HG02759 (cell line): ENCODE data around the gene HDAC10.

ENCODE experiments used
- ATAC-seq: cut with Tn5 transposase; IDR thresholded peaks from one replicate; pipeline ENCODE4 v1.9.1; 2021; ENCODE audit warnings: mild to moderate bottlenecking, moderate library complexity; ENCODE audit not compliant: unreplicated experiment

HDAC10 gene

GRCh38 chr22:50250555-50251476, at the start of gene HDAC10:
Gene HDAC10, minus strand, starts transcription at chr22:50251265. Its CDS starts 233 bp downstream, at chr22:50251032.
- peak; percentile 67 for ATAC-seq

- ATAC-seq = no peak
Measured at GRCh38 chr22:50300620-50301257, 49.7 kb upstream of the HDAC10 start.

GRCh38 chr22:50299785-50300619, 48.9 kb upstream of the HDAC10 start:
- ATAC-seq = no peak

GRCh38 chr22:50298937-50299784, 48.1 kb upstream of the HDAC10 start:
- no peak for ATAC-seq

- no peak for ATAC-seq
Measured at GRCh38 chr22:50298266-50298637, 47.2 kb upstream of the HDAC10 start.

GRCh38 chr22:50297510-50298265, 46.6 kb upstream of the HDAC10 start:
- ATAC-seq = no peak

GRCh38 chr22:50296658-50297490, 45.8 kb upstream of the HDAC10 start:
- no peak for ATAC-seq

GRCh38 chr22:50294319-50294656, 43.2 kb upstream of the HDAC10 start:
- no peak for ATAC-seq

- ATAC-seq = no peak
Measured at GRCh38 chr22:50293441-50294318, 42.6 kb upstream of the HDAC10 start.

GRCh38 chr22:50292643-50293440, 41.8 kb upstream of the HDAC10 start:
- no peak for ATAC-seq

GRCh38 chr22:50289942-50290630, 39.0 kb upstream of the HDAC10 start:
- no peak for ATAC-seq

- ATAC-seq = no peak
Measured at GRCh38 chr22:50289151-50289941, 38.3 kb upstream of the HDAC10 start.

GRCh38 chr22:50287731-50288130, 36.7 kb upstream of the HDAC10 start:
- ATAC-seq = no peak

- no peak for ATAC-seq
Measured at GRCh38 chr22:50286701-50287318, 35.7 kb upstream of the HDAC10 start.

- ATAC-seq = no peak
Measured at GRCh38 chr22:50286275-50286674, 35.2 kb upstream of the HDAC10 start.
